DMS53 treated with DMSO at 0.1 percent for 48 hours (cell line): Measurements from ENCODE around the gene CACNA1D.

ENCODE experiments used
- DNase-seq: peaks from one replicate; lab custom pipeline; 2025; ENCODE audit not compliant: unreplicated experiment; lab: John Stamatoyannopoulos, UW

The CACNA1D gene

GRCh38 chr3:53803124-53803815, 308.9 kb downstream of the CACNA1D start:
- DNase-seq: peak; percentile 6

GRCh38 chr3:53803816-53804695, 309.6 kb downstream of the CACNA1D start:
- no peak for DNase-seq

- no peak for DNase-seq
Measured at GRCh38 chr3:53804697-53805462, 310.5 kb downstream of the CACNA1D start.

- no peak for DNase-seq
Measured at GRCh38 chr3:53805463-53806159, 311.2 kb downstream of the CACNA1D start.

- peak; percentile 16 for DNase-seq
Measured at GRCh38 chr3:53806182-53807116, 312.0 kb downstream of the CACNA1D start.

- no peak for DNase-seq
Measured at GRCh38 chr3:53807117-53807810, 312.9 kb downstream of the CACNA1D start.

- no peak for DNase-seq
Measured at GRCh38 chr3:53808496-53808895, 314.1 kb downstream of the CACNA1D start.

- DNase-seq: no peak
Measured at GRCh38 chr3:53809267-53809666, 314.9 kb downstream of the CACNA1D start.

GRCh38 chr3:53809764-53810400, 315.5 kb downstream of the CACNA1D start:
- no peak for DNase-seq

- DNase-seq: no peak
Measured at GRCh38 chr3:53811143-53811927, 316.9 kb downstream of the CACNA1D start.

- no peak for DNase-seq
Measured at GRCh38 chr3:53812434-53812833, 318.0 kb downstream of the CACNA1D start.

GRCh38 chr3:53813229-53813628, 318.8 kb downstream of the CACNA1D start:
- DNase-seq: no peak

- DNase-seq: no peak
Measured at GRCh38 chr3:53813876-53814275, 319.5 kb downstream of the CACNA1D start.

GRCh38 chr3:53815067-53815466, 320.7 kb downstream of the CACNA1D start:
- DNase-seq: no peak

- no peak for DNase-seq
Measured at GRCh38 chr3:53815651-53816050, 321.2 kb downstream of the CACNA1D start.

- DNase-seq: no peak
Measured at GRCh38 chr3:53816425-53816824, 322.0 kb downstream of the CACNA1D start.

GRCh38 chr3:53817211-53817610, 322.8 kb downstream of the CACNA1D start:
- no peak for DNase-seq

GRCh38 chr3:53817809-53818208, 323.4 kb downstream of the CACNA1D start:
- no peak for DNase-seq
